B cell (primary cell): ENCODE measurements around the gene SNTB2.

Experiments
- EZH2 ChIP-seq: IDR thresholded peaks from 2 replicates; pipeline ENCODE4 v1.6.1; 2012; ENCODE audit warnings: borderline replicate concordance, low read depth, mild to moderate bottlenecking, moderate library complexity, low read length; ENCODE audit not compliant: insufficient read depth, poor library complexity, severe bottlenecking
- TF ChIP-seq, protein P1 (sequence below): fragments of 200-600 bp; IDR thresholded peaks from one replicate; pipeline ENCODE4 v1.8.0; 2022; ENCODE audit warnings: antibody characterized with exemption, mild to moderate bottlenecking

DNA sequence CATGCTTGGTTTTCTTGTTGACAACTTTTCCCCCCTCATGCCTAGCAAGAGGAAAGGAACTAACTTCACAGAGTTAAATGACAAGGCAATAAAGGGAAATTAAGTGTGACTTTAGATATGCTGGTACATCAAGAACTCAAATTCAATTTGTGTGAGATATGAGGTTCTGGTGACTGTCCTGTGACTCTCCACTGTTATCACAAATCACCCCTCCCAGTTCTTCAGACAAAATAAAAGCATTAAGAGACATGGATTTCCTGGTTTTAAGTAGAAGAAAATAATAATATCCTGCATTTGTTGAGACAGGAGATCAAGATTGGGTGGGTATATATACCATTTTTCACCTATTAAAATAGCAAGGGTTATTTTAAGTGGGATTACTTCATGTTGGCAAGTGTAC lies 46.2 kb downstream of the SNTB2 start:
- TF ChIP-seq, protein P1, sequence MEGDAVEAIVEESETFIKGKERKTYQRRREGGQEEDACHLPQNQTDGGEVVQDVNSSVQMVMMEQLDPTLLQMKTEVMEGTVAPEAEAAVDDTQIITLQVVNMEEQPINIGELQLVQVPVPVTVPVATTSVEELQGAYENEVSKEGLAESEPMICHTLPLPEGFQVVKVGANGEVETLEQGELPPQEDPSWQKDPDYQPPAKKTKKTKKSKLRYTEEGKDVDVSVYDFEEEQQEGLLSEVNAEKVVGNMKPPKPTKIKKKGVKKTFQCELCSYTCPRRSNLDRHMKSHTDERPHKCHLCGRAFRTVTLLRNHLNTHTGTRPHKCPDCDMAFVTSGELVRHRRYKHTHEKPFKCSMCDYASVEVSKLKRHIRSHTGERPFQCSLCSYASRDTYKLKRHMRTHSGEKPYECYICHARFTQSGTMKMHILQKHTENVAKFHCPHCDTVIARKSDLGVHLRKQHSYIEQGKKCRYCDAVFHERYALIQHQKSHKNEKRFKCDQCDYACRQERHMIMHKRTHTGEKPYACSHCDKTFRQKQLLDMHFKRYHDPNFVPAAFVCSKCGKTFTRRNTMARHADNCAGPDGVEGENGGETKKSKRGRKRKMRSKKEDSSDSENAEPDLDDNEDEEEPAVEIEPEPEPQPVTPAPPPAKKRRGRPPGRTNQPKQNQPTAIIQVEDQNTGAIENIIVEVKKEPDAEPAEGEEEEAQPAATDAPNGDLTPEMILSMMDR: no peak
- TF ChIP-seq EZH2: no peak
